PFSK-1 (cell line): ENCODE measurements around the gene WWC2.

ENCODE experiments used
- FOXP2 ChIP-seq: optimal IDR thresholded peaks from 2 replicates; pipeline ENCODE3; 2011; ENCODE audit warnings: borderline replicate concordance, control low read depth, inconsistent platforms; ENCODE audit not compliant: insufficient read depth; ENCODE audit errors: extremely low read length, extremely low read depth
- POLR2AphosphoS5 ChIP-seq: IDR thresholded peaks from 2 replicates; pipeline ENCODE4 v1.6.1; 2012; ENCODE audit warnings: low read depth, mild to moderate bottlenecking, control low read depth, low read length, moderate library complexity
- SIN3A ChIP-seq: IDR thresholded peaks from 2 replicates; pipeline ENCODE4 v1.6.1; 2012; ENCODE audit warnings: mild to moderate bottlenecking, low read length, moderate library complexity, borderline replicate concordance; ENCODE audit not compliant: insufficient read depth
- TAF1 ChIP-seq: IDR thresholded peaks from 2 replicates; pipeline ENCODE4 v1.6.1; 2012; ENCODE audit warnings: low read length, control low read depth, borderline replicate concordance; ENCODE audit not compliant: insufficient read depth
- TF ChIP-seq, protein P1 (sequence below), 2 experiments: IDR thresholded peaks; 2 replicates each; pipeline versions ENCODE4 v1.6.1 to v1.8.0; 2011 to 2012; ENCODE audit warnings: low read depth in 2 of 2, low read length in 2 of 2, control low read depth in 1 of 2, inconsistent platforms in 1 of 2, mild to moderate bottlenecking in 1 of 2, moderate library complexity in 1 of 2; ENCODE audit not compliant: insufficient read depth in 1 of 2

WWC2 gene

DNA sequence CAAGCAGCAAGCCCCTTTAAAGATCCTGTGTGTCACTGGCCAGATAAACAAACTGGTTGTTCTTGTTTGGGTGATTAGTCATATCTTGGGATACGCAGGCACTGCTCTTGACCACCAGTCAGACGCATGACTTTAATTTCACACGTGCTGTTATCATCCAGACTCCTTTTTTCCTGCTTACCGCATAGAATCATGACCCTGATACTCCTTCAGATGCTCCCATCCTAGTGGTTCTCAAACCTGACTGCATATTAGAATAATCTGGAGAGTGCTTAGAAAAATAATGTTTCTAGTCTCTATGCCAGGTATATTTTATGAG is 142.2 kb downstream of the WWC2 start:
- TF ChIP-seq, protein P1, sequence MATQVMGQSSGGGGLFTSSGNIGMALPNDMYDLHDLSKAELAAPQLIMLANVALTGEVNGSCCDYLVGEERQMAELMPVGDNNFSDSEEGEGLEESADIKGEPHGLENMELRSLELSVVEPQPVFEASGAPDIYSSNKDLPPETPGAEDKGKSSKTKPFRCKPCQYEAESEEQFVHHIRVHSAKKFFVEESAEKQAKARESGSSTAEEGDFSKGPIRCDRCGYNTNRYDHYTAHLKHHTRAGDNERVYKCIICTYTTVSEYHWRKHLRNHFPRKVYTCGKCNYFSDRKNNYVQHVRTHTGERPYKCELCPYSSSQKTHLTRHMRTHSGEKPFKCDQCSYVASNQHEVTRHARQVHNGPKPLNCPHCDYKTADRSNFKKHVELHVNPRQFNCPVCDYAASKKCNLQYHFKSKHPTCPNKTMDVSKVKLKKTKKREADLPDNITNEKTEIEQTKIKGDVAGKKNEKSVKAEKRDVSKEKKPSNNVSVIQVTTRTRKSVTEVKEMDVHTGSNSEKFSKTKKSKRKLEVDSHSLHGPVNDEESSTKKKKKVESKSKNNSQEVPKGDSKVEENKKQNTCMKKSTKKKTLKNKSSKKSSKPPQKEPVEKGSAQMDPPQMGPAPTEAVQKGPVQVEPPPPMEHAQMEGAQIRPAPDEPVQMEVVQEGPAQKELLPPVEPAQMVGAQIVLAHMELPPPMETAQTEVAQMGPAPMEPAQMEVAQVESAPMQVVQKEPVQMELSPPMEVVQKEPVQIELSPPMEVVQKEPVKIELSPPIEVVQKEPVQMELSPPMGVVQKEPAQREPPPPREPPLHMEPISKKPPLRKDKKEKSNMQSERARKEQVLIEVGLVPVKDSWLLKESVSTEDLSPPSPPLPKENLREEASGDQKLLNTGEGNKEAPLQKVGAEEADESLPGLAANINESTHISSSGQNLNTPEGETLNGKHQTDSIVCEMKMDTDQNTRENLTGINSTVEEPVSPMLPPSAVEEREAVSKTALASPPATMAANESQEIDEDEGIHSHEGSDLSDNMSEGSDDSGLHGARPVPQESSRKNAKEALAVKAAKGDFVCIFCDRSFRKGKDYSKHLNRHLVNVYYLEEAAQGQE (IDR thresholded peaks at IDR 0.05; ENCODE audit: insufficient read depth in 1 of 2, low read depth in 2 of 2, low read length in 2 of 2): no peak
- TF ChIP-seq TAF1 (no peak), FOXP2 (no peak), POLR2AphosphoS5 (no peak), SIN3A (no peak)

DNA sequence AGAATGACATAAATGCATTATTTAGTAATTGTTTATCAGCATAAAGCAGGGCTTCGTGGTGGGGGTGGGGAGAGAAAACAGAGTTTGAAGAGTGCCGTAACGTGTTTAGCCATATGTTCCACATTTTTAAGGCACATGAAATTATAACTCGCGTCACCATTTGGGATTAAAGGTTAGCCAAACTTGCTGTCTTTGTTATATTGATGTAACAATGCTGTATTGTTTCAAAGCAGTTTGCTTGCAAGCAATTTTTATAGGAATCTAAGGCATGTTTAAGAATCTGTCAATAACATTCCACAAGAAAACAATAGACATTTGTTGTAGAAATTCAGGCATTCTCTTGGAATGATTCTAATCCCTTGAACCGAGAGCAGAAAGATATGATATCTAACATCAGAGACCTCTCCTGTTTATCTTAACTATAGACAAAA is 142.7 kb downstream of the WWC2 start:
- TF ChIP-seq POLR2AphosphoS5: no peak
- no peak for TF ChIP-seq SIN3A
- no peak for TF ChIP-seq FOXP2
- TF ChIP-seq TAF1: no peak
- TF ChIP-seq, protein P1 (IDR thresholded peaks at IDR 0.05; ENCODE audit: insufficient read depth in 1 of 2, low read depth in 2 of 2, low read length in 2 of 2): no peak

DNA sequence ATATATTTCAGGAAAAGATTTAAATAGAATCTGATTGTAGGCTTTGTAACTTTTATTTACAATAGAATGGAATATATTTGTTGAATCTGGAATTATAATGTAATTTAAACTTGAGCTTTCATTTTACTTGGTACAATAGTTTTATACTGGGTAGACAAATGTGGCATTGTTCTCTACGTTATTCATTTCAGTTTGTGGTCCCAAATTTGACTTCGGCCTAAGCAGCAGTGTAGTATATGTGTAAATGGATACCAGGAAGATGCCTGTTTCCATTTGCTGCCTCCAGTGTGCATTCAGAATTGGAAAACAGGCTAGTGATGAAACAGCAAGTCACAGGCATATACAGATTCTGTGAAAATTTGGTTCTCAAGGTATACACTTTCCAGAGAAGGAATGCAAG is 143.2 kb downstream of the WWC2 start:
- no peak for TF ChIP-seq POLR2AphosphoS5
- no peak for TF ChIP-seq SIN3A
- TF ChIP-seq, protein P1 (IDR thresholded peaks at IDR 0.05; ENCODE audit: insufficient read depth in 1 of 2, low read depth in 2 of 2, low read length in 2 of 2): no peak
- no peak for TF ChIP-seq TAF1
- TF ChIP-seq FOXP2: no peak

DNA sequence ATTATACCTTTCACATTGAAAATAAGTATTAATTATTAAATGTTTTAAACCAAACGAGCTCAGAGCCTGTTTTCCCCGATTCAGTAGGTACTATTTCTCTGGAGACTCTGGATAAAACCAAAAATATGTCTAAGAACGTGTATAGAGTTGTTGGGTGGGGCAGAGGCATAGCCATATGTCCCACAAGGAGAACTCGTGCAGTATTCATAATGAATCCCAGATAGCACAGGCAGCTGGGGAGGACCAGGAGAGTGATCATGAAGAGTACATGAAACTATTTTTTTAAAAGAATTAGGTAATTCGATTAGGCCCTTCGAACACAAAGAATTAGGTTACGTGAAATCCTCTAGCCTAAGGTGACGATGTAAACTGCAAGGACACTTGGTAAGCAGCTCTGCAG is 145.0 kb downstream of the WWC2 start:
- TF ChIP-seq POLR2AphosphoS5 (no peak), SIN3A (no peak), FOXP2 (no peak), TAF1 (no peak)
- TF ChIP-seq, protein P1 (IDR thresholded peaks at IDR 0.05; ENCODE audit: insufficient read depth in 1 of 2, low read depth in 2 of 2, low read length in 2 of 2): no peak

DNA sequence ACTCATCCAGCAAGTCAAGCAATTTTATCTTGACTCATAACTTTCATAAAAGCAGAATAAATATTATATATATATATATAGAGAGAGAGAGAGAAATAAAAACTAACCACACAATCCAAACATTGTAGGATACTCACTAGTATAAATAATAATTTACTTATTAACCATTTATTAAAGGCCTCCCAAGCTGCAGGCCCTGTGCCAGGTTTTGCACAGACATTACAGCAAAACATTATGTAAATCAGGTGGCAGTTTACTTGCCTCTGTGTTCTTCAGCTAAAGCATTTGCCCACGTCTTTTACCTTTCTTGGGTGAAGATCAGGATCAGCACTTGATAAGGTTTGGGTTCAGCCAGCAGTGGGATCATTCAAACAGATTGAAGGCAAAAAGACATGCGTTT is 145.4 kb downstream of the WWC2 start:
- TF ChIP-seq, protein P1 (IDR thresholded peaks at IDR 0.05; ENCODE audit: insufficient read depth in 1 of 2, low read depth in 2 of 2, low read length in 2 of 2): no peak
- no peak for TF ChIP-seq POLR2AphosphoS5
- no peak for TF ChIP-seq TAF1
- no peak for TF ChIP-seq SIN3A
- TF ChIP-seq FOXP2: no peak
